Psoas muscle (tissue), 8 donors: ENCODE results near the gene HMGN4. TPM values are rescaled to one million over a fixed set of nuclear protein-coding genes. Genes with fewer than 3 reads are reported as not detected.
A peak's percentile ranks its signal among the peaks of the same experiment; 100 is the strongest.

Experiments
- ATAC-seq, 4 donors: fragments of 200-7000 bp; cut with Tn5 transposase; one replicate each; pipeline ENCODE4 v1.9.1; 2020; ENCODE audit warnings: moderate library complexity in 3 of 4, mild to moderate bottlenecking in 2 of 4
- DNase-seq, 2 donors: peaks; one replicate each; pipeline ENCODE4 v3.0.0-alpha.2; 2020
- H3K27ac ChIP-seq: fragments of 200-600 bp; one replicate; pipeline ENCODE4 v1.8.0; 2022
- H3K27me3 ChIP-seq, 3 donors: fragments of 200-600 bp in 1 of 3; one replicate each; pipeline versions ENCODE4 v1.6.1 to v1.8.0; 2013 to 2022; ENCODE audit warnings: low read length in 2 of 3, mild to moderate bottlenecking in 2 of 3, moderate library complexity in 1 of 3; ENCODE audit not compliant: insufficient read depth in 3 of 3
- H3K36me3 ChIP-seq, 2 donors: fragments of 200-600 bp in 1 of 2; one replicate each; pipeline versions ENCODE4 v1.6.1 to v1.8.0; 2013 to 2022; ENCODE audit warnings: low read depth in 1 of 2, mild to moderate bottlenecking in 1 of 2, moderate library complexity in 1 of 2; ENCODE audit not compliant: insufficient read depth in 1 of 2
- H3K4me1 ChIP-seq: fragments of 200-600 bp; one replicate; pipeline ENCODE4 v1.8.0; 2022
- H3K4me3 ChIP-seq: fragments of 200-600 bp; one replicate; pipeline ENCODE4 v1.8.0; 2022; ENCODE audit warnings: mild to moderate bottlenecking
- H3K9me3 ChIP-seq: fragments of 200-600 bp; one replicate; pipeline ENCODE4 v1.8.0; 2022
- CTCF ChIP-seq: fragments of 200-600 bp; IDR thresholded peaks from one replicate; pipeline ENCODE4 v1.8.0; 2022; ENCODE audit warnings: antibody characterized with exemption
- WGBS, 3 donors: extraction: QIAGEN DNeasy Blood & Tissue Kit; methylation state at CpG; one replicate each; pipeline versions ENCODE4 v1.1.6 to v1.1.7; 2013; 5-methylcytosine and 5-hydroxymethylcytosine counted together
- intact Hi-C, 2 donors: fragments of 100-400 bp; cut with DNase I; formaldehyde crosslinking; loops; one replicate each; pipeline versions ENCODE4 v1.11.0 to v1.14.2; 2022
- polyA plus RNA-seq, 3 donors: library from polyadenylated mRNA; stranded (reverse); fragments of 200-250 nt; gene quantifications; one replicate each; pipeline ENCODE4 v1.2.3, GENCODE V29; 2013
- total RNA-seq, 4 donors: library from RNA; stranded (reverse); fragmentation: NEBNext Ultra II Directional in 2 of 4; extraction: Animal tissue kit (Norgen Biotek cat#: 25700) in 2 of 4; gene quantifications; one replicate each; pipeline versions ENCODE4 v1.2.1 to v1.2.4, GENCODE V29; 2021 to 2023
- donor health status: healthy with polysubstance abuse.
- donor health status: DM: no; HTN: no; CAD: no; lungs with moderate emphysema.
- donor health status: Bipolar disorder and iron deficiency.
- donor health status: healthy.
- donor health status: DM: yes; HTN: yes; CAD: no.
- donor health status: DM: no; HTN: no; CAD: no.
- donor health status: DM: no; HTN: no; CAD: no.
- donor health status: DM: yes; HTN: yes; CAD: no.

The HMGN4 gene
- total and polyA plus RNA-seq, 7 donors: 15.5 to 63.9 (median 29.7) TPM

GRCh38 chr6:26538572-26538902 is 371 bp downstream of the HMGN4 start:
- peak in 2 of 4 donors; percentile 11 for ATAC-seq
- intact Hi-C loops: loop anchor here in 1 of 2 donors (1.0 to 10.0 kb wide), 4 partner anchors 14 to 514 kb away; a partner anchor contains a TSS

DNA sequence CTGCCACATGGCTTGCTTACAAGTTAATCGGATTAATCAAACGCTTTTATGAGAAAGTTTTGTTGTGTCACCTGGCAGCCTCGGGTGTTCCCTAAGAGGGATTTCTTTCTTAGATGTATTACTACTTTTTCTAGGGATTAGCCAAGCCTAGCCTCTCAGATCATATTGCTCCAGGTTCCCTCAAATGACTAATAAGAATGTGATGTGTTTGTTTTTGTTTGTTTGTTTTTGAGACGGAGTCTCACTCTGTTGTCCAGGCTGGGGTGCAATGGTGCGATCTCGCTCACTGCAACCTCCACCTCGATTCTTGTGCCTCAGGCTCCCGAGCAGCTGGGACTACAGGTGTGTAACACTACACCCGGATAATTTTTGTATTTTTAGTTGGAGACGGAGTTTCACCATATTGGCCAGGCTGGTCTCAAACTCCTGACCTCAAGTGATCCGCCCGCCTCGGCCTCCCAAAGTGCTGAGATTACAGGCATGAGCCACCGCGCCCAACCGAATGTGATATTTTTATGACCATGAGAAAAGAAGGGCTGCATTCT is 977 bp downstream of the HMGN4 start:
- Histone ChIP-seq H3K4me1 (peaks cover 24% of the 10 kb centered on the region), H3K27me3 (no peaks in the 10 kb centered on the region), H3K36me3 (peaks cover 0 to 26% of the 10 kb centered on the region in 2 donors), H3K4me3 (peak overlapping the region; percentile 81), H3K27ac (peak overlapping the region; percentile 86), H3K9me3 (no peaks in the 10 kb centered on the region)
- DNase-seq: no peak
- no peak for ATAC-seq
- 53 to 65% (median 55%) methylated on average over 16 of the region's 16 CpGs for WGBS, 3 donors
- intact Hi-C loops: loop anchor here in 1 of 2 donors (2.0 to 10.0 kb wide), 3 partner anchors 14 to 514 kb away; a partner anchor contains a TSS
- no peak for TF ChIP-seq CTCF

More at GRCh38 chr6:26538572-26538902, 371 bp downstream of the HMGN4 start:
- H3K36me3 ChIP-seq: peaks cover 0 to 23% of the 10 kb centered on the region in 2 donors
- no peak for TF ChIP-seq CTCF
- no peaks in the 10 kb centered on the region for H3K9me3 ChIP-seq
- DNase-seq: no peak
- no peaks in the 10 kb centered on the region for H3K27me3 ChIP-seq
- peak overlapping the region; percentile 86 for H3K27ac ChIP-seq
- H3K4me3 ChIP-seq: peak overlapping the region; percentile 81
- peaks cover 24% of the 10 kb centered on the region for H3K4me1 ChIP-seq
- WGBS, 3 donors: 0 to 1% (median 0%) methylated on average over 15 of the region's 15 CpGs

DNA sequence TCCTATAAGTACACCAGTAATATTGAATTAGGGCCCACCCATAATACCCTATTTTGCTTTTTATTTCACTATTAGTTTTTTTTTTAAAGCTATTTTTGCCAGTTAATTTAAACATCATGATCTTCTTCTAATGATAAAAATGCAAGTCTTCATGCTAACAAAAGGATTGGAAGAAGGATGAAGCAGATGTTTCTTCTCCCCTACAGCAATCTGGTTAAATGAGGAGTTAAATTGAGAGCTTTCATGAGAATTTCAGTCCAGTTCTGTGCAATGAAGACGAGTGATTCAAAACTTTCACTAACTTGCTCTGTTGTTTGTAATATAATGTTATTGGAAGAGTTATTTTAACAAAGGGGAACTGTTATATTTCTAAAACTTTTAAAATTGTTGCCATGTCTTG is 3.4 kb downstream of the HMGN4 start:
- Histone ChIP-seq H3K4me1 (peaks cover 5% of the 10 kb centered on the region), H3K27me3 (no peaks in the 10 kb centered on the region), H3K4me3 (no peak overlapping the region), H3K36me3 (peaks cover 5 to 50% of the 10 kb centered on the region in 2 donors), H3K9me3 (no peaks in the 10 kb centered on the region), H3K27ac (no peak overlapping the region)
- ATAC-seq (no peak), DNase-seq (no peak)
- TF ChIP-seq CTCF: no peak
- intact Hi-C loops: no loop called here
- WGBS, 3 donors: 56 to 76% (median 71%) methylated on average over 1 of the region's 1 CpG

DNA sequence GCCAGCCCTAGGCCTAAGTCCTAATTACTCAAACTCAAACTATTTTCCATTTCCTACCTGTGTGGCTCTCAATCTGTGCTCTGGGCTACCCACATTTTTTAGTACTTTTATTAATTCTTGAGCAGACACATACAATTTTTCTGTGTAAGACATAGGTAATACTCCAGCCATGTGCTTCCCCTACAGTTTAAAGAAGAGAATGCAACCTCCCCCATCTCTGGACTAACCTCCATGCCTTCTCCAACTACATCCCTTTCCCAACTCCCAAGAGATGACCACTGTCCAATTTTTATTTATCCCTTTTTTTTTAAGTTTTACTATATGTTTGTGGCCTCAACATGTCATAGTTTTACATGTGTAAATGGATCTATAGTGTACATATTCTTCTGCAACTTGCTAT is 5.8 kb downstream of the HMGN4 start:
- no peaks in the 10 kb centered on the region for H3K9me3 ChIP-seq
- ATAC-seq (peak in 1 of 4 donors; percentile 50), DNase-seq (no peak)
- no peaks in the 10 kb centered on the region for H3K27me3 ChIP-seq
- H3K4me1 ChIP-seq: peaks cover 4% of the 10 kb centered on the region
- no peak overlapping the region for H3K27ac ChIP-seq
- peaks cover 5 to 52% of the 10 kb centered on the region in 2 donors for H3K36me3 ChIP-seq
- peak; percentile 13 for TF ChIP-seq CTCF
- intact Hi-C loops: no loop called here
- no peak overlapping the region for H3K4me3 ChIP-seq

DNA sequence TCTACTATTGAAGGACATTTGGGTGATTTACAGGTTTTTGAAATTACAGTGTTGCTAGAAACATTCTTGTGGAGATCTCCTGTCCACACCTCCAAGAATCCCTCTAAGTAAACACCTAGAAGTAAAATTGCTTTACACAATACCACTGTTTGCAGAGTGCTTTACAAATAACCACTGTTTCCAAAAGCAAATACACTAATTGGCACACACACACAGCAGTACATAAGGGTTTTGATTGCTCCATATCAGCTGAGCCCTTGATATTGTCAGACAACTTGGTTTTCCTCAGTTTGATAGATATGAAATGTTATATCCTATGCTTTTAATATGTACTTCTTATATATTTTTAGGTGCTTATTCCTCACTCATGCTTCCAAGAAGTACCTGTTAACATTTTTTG is 6.3 kb downstream of the HMGN4 start:
- no peak for TF ChIP-seq CTCF
- H3K4me3 ChIP-seq: no peak overlapping the region
- H3K4me1 ChIP-seq: no peaks in the 10 kb centered on the region
- no peak overlapping the region for H3K27ac ChIP-seq
- intact Hi-C loops: no loop called here
- H3K9me3 ChIP-seq: no peaks in the 10 kb centered on the region
- no peaks in the 10 kb centered on the region for H3K27me3 ChIP-seq
- peaks cover 5 to 52% of the 10 kb centered on the region in 2 donors for H3K36me3 ChIP-seq
- DNase-seq: no peak
- no peak for ATAC-seq
